Measurements from ENCODE around the gene VRK3.

DNA sequence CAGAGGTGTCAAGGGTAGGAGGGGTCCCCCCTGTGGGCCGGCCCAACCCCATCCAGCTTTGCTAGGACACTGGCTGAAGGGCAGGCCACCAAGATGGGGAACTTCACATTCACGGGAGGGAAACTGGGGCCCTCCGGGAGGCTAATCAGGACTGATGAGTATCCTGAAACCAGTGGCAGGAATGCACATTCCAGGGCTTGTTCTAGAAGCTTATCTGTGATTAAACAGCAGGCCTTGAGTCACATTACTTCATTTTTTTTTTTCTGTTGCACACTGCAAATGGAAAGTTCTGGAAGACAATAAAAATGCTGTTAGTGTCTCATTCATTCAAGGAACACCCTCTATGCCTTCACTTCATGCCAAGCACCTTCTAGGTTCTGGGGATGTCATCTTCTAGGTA, 48.7 kb downstream of the VRK3 start:
- no peak for TF ChIP-seq POLR2AphosphoS5 (IDR thresholded peaks at IDR 0.05)
- TF ChIP-seq CTCF (IDR thresholded peaks at IDR 0.05) = no peak
- no peak for TF ChIP-seq POLR2A (IDR thresholded peaks at IDR 0.05)

Measured in sigmoid colon (tissue), 4 donors.